ENCODE measurements around the gene KDM5C. TPM values are rescaled to one million over a fixed set of nuclear protein-coding genes. Genes with fewer than 3 reads are reported as not detected.

The KDM5C gene
- total RNA-seq, 1 donor from 2014 or later, result 71.7 TPM

DNA sequence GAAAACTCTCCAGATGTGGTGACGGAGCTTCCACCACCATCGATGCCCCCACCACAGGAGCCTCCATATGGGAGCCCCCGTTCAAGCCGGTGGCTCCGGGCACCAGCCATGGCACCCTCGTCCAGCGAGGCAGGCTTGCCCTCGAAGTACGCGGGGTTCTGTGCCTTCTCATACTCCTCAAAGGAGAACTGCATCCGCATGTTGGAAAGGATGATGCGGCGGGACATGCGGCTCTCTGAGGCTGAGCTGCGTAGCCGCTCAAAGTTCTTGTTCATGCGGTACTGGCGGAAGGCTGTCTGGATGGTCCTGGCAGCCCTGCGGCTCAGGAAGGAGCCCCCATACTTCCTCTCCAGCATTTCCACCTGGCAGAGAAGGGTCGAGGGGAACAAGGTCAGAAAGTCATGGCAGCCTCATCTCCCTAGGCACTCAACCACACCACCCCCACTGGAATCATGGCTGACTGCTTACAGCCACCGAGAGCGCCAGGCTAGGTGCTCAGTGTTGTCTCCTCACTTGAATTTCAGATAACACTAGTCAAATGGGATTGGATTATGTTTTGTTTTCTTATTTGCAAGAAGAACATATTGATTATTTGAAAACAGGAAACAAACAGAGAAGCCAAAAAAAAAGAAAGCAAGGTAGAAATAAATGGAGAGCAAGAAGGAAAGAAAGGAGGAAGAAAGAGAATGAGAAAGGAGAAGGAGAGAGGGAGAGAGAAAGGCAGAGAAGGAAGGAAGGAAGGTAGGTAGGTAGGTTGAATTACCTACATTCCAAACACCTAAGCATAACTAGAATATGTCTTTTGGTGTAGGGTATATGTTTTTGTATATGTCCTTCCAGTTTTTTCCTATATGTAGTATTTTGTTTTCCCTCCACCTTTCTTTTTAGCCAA, 29.8 kb upstream of the KDM5C start:
- Histone ChIP-seq H3K27me3 (no peaks in the 10 kb centered on the region), H3K9me3 (no peaks in the 10 kb centered on the region), H3K4me3 (no peak overlapping the region), H3K36me3 (peaks cover 3 to 6% of the 10 kb centered on the region in 2 donors), H3K27ac (no peak overlapping the region), H3K4me1 (no peaks in the 10 kb centered on the region)
- TF ChIP-seq, protein P1, sequence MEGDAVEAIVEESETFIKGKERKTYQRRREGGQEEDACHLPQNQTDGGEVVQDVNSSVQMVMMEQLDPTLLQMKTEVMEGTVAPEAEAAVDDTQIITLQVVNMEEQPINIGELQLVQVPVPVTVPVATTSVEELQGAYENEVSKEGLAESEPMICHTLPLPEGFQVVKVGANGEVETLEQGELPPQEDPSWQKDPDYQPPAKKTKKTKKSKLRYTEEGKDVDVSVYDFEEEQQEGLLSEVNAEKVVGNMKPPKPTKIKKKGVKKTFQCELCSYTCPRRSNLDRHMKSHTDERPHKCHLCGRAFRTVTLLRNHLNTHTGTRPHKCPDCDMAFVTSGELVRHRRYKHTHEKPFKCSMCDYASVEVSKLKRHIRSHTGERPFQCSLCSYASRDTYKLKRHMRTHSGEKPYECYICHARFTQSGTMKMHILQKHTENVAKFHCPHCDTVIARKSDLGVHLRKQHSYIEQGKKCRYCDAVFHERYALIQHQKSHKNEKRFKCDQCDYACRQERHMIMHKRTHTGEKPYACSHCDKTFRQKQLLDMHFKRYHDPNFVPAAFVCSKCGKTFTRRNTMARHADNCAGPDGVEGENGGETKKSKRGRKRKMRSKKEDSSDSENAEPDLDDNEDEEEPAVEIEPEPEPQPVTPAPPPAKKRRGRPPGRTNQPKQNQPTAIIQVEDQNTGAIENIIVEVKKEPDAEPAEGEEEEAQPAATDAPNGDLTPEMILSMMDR (IDR thresholded peaks at IDR 0.05), result no peak
- DNase-seq (ENCODE audit: low spot score in 2 of 2), result no peak
- intact Hi-C loops (cut with DNase I), result no loop called here

DNA sequence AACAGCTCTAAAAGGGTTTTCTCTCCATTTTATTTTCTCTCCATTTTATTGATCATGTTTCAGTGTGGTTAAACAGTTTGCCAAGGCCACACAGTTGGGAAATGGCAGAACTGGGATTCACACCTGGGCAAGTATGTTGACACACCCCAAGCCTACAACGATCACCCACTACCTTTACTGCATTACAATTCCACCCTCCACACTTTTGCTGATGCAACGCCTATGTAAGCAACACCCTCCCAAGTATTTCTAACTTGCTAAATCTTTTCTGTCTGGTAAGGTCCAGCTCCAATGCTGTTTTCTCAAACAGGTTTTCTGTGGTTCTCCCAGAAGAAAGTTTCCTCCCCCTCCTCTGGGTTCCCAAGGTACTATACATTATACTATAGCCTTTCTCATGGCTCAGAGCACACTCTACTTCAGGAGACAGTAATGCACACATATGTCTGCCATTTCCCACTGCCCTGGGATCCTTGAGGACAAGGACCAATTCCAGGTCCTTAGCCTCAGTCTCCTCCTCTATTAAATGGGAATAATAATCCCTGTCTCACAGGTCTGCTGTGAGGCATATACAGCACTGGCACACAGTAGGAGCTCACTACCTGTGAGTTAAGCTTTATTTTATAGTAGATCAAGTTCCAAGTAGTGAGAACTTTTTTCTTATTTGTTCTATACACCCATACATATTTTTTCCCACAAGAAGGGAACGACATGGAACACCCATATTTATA, 28.4 kb upstream of the KDM5C start:
- Histone ChIP-seq H3K9me3 (no peaks in the 10 kb centered on the region), H3K4me1 (no peaks in the 10 kb centered on the region), H3K4me3 (no peak overlapping the region), H3K27ac (no peak overlapping the region), H3K36me3 (peaks cover 3 to 6% of the 10 kb centered on the region in 2 donors), H3K27me3 (no peaks in the 10 kb centered on the region)
- intact Hi-C loops (cut with DNase I), result no loop called here
- TF ChIP-seq, protein P1 (IDR thresholded peaks at IDR 0.05), result no peak
- no peak for DNase-seq (ENCODE audit: low spot score in 2 of 2)

DNA sequence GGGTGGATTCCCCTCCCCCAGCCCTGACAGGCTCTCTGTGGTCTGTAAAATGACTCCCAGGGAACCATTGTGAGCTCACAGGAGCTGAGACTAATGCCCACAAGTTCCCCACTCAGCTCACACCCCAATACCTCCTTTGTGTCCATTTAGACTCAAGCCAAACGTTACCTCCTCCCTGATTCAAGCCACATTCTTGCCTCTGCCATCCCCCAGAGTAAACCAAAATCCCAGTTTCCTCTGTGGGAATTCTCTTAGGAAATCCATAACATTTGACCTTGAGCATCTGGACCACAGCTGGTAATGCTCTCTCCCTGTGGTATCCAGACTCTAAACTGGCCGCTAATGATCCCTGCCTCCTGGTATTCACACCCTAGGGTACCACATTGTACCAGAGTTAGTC, 26.3 kb upstream of the KDM5C start:
- no peak for DNase-seq (ENCODE audit: low spot score in 2 of 2)
- intact Hi-C loops (cut with DNase I), result no loop called here
- H3K27me3 ChIP-seq, result no peaks in the 10 kb centered on the region
- H3K4me1 ChIP-seq, result no peaks in the 10 kb centered on the region
- no peak overlapping the region for H3K4me3 ChIP-seq
- no peak overlapping the region for H3K27ac ChIP-seq
- peaks cover 3 to 6% of the 10 kb centered on the region in 2 donors for H3K36me3 ChIP-seq
- TF ChIP-seq, protein P1 (IDR thresholded peaks at IDR 0.05), result no peak
- no peaks in the 10 kb centered on the region for H3K9me3 ChIP-seq

DNA sequence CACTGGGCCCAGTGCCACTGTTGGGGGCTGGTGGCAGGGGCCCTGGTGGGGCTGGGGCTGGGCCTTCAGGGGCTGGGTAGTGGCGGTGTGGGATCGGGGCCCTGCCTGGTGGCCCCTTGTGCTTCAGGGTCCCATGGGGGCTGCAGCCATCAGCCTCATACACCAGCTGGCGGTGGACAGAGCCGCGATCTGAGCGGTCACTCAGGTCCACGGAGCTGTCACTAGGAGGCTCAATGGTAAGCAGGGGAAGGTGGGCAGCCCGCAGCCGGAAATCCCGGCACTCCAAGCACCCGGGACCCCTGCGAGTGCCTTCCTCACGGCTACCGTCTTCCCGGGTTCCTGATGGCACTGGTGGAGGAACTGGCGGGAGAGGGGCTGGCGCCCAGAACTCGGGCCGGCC, 25.5 kb upstream of the KDM5C start:
- peaks cover 3 to 6% of the 10 kb centered on the region in 2 donors for H3K36me3 ChIP-seq
- no peaks in the 10 kb centered on the region for H3K4me1 ChIP-seq
- H3K4me3 ChIP-seq, result no peak overlapping the region
- DNase-seq (ENCODE audit: low spot score in 2 of 2), result no peak
- H3K27ac ChIP-seq, result no peak overlapping the region
- H3K9me3 ChIP-seq, result no peaks in the 10 kb centered on the region
- no peaks in the 10 kb centered on the region for H3K27me3 ChIP-seq
- TF ChIP-seq, protein P1 (IDR thresholded peaks at IDR 0.05), result no peak
- intact Hi-C loops (cut with DNase I), result no loop called here

DNA sequence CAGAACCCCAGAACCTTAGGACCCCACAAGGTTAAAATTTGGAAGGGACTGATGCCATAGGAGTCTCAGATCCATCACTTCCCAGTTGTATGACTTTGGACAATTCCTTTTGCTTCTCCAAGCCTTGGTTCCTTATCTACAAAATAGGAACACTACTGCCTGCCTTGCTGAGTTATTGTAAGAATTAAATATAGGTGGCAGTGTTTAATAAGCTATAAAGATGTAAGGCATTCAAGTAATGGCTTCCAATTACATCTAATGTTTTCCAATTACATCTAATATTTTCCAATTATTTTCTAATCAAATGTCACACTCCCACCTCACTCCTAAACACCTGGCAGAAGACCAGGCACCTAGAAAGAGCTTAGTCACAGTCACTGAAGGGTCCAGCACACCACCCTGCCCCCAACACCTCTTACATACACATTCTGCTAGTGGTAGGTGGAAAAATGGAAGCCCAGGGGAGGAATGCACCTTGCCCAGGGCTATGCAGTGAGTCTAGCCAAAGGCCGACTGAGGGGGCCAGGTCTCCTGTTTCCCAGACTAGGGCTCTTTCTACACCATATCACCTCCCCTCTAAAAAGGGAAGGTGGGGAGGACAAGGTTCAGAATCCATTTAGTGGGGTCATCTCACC, 24.5 kb upstream of the KDM5C start:
- Histone ChIP-seq H3K27ac (no peak overlapping the region), H3K36me3 (peaks cover 2 to 3% of the 10 kb centered on the region in 2 donors), H3K9me3 (no peaks in the 10 kb centered on the region), H3K4me1 (no peaks in the 10 kb centered on the region), H3K4me3 (no peak overlapping the region), H3K27me3 (no peaks in the 10 kb centered on the region)
- intact Hi-C loops (cut with DNase I), result no loop called here
- DNase-seq (ENCODE audit: low spot score in 2 of 2), result no peak
- TF ChIP-seq, protein P1 (IDR thresholded peaks at IDR 0.05), result peak in 1 of 3 experiments; percentile 10
